Amniotic stem cell (primary cell): ENCODE data around the gene C7.
"Not testable (repeated sequence)": the region's sequence is repeated elsewhere in the genome, so short reads cannot be mapped to it uniquely, and the experiment has no call there.

Experiments
- DNase-seq: peaks from one replicate; lab custom pipeline; 2025; lab: John Stamatoyannopoulos, UW

Gene C7

DNA sequence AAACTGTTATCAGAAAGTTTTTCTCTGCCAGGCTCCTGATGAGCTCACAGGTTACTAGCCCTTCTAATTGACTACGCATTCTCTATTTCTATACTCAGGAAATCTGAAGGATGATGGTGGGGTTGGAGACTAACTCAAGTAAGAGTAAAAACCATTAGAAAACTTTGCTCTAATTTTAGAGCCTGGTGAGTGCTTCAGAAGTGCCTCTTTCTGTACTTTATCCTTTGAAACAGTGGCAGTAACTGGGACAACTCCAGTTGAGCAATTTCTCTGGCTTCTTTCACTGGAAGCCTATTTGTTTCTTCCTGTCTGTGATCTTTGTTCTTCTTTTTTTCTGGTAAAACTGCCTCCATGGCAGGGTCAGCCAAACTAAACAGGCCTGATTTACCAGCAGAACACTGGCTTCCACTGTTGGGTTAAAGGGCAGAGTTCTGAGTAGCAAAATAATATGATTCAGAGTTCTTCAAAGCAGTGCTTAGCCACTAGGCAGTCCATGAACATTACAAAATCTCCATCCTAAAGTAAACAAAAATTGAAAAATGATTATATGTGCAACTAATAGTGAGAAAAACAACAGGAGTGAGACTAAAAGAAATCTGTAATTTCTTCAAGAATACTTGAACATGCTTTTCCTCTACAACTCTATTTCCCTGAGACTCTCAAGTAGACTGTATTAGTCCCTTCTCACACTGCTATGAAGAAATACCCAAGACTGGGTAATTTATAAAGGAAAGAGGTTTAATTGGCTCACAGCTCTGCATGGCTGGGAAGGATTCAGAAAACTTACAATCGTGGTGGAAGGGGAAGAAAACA, 82.1 kb downstream of the C7 start:
- no peak for DNase-seq

GRCh38 chr5:40991981-40992559, 82.8 kb downstream of the C7 start:
- no peak for DNase-seq

DNA sequence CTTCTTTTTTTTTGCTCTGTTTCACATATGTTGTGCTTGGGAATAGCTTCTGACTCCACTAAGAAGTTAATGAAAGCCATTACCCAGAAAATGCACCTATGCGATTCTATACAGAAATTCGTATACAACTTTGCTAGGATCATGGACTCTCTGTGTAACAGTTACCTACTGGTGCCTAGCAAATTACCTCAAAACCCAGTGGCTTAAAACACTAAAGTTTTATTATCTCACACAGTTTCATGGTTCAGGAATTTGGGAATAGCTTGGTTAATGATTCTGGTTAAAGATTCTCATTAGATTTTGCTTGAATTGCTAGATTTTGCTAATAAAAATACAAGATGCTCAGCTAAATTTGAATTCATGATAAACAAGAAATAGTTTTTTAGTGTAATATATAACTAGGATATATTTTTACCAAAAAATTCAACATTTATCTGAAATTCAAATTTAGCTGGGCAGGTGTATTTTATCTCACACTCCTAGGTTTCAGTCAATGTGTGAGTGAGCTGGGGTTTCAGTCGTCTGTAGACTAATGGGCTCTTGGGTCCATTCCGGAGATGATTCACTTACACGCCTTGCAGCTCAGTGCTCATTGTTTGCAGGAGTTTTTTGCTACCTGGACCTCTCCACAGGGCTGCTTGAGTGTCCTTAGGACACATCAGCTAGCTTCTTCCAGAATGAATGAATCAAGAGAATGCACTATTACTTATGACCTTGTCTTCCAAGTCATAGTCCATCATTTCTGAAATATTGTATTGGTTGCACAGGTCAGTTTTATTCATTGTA, 86.7 kb downstream of the C7 start:
- DNase-seq: no peak

GRCh38 chr5:40999142-40999541, 89.8 kb downstream of the C7 start:
- DNase-seq: no peak

DNA sequence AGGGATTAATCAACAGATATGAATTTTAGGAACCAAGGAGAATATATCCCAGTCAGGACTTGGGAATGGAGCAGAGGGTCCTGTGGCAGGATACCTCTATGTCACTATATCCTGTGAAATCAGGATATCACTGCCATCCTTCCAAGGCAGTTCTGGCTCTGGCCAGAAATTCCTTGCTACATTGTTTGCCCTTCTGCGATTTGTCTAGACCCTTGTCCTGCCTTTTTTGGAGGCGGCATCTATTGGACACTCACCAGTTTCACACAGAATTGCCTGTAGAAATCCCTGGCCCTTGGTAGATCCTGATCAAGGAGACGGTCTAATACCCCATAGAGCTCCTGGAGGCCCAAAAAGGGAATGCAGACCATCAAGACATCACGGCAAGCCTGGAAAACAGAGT, 90.7 kb downstream of the C7 start:
- no peak for DNase-seq

- no peak for DNase-seq
Observed at GRCh38 chr5:41003670-41004376, 94.5 kb downstream of the C7 start.

GRCh38 chr5:41004931-41005330, 95.6 kb downstream of the C7 start:
- no peak for DNase-seq

DNA sequence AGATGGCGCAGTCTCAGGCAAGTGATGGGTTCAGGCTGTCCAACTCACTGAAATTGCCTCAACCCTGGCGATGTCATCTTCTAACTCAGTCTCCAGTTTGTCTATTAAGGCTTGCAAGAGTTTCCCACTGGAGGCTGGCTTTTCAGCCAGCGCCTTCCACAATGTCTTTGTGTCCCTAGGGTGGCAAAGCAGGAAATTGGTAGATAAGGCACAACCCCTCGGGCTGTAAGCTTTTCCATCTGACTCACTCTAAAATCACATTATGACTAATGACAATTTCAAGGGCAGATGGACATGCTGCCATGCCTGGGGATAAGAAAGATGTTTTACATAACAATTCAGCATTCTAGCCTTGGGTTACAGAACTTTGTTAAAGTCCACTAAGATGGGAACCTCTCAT, 99.9 kb downstream of the C7 start:
- DNase-seq: peak; percentile 35

- no peak for DNase-seq
Observed at GRCh38 chr5:41010572-41010971, 101.3 kb downstream of the C7 start.

- no peak for DNase-seq
Observed at GRCh38 chr5:41012318-41012717, 103.0 kb downstream of the C7 start.

- not testable (repeated sequence) for DNase-seq
Observed at GRCh38 chr5:41022600-41022999, 113.3 kb downstream of the C7 start.
